PFSK-1 (cell line): ENCODE results near the gene CLDN11.

Source experiments
- POLR2AphosphoS5 ChIP-seq: IDR thresholded peaks from 2 replicates; pipeline ENCODE4 v1.6.1; 2012; ENCODE audit warnings: low read depth, mild to moderate bottlenecking, control low read depth, low read length, moderate library complexity
- REST ChIP-seq, 2 experiments: IDR thresholded peaks; 2 replicates each; pipeline versions ENCODE4 v1.6.1 to v1.8.0; 2011 to 2012; ENCODE audit warnings: low read depth in 2 of 2, low read length in 2 of 2, control low read depth in 1 of 2, inconsistent platforms in 1 of 2, mild to moderate bottlenecking in 1 of 2, moderate library complexity in 1 of 2; ENCODE audit not compliant: insufficient read depth in 1 of 2
- TAF1 ChIP-seq: IDR thresholded peaks from 2 replicates; pipeline ENCODE4 v1.6.1; 2012; ENCODE audit warnings: low read length, control low read depth, borderline replicate concordance; ENCODE audit not compliant: insufficient read depth

GRCh38 chr3:170470063-170471016, 51.7 kb downstream of the CLDN11 start:
- TF ChIP-seq POLR2AphosphoS5 (no peak), TAF1 (no peak), REST (IDR thresholded peaks at IDR 0.05; ENCODE audit: insufficient read depth in 1 of 2, low read depth in 2 of 2, low read length in 2 of 2) (no peak)
